Activated naive CD4-positive, alpha-beta T cell treated with anti-CD3 and anti-CD28 coated beads, Interleukin-2, amount 50 U/mL, for 16 hours (primary cell): Measurements from ENCODE around the gene FN3KRP.
A peak's percentile ranks its signal among the peaks of the same experiment; 100 is the strongest.
"Not testable (repeated sequence)": the region's sequence is repeated elsewhere in the genome, so short reads cannot be mapped to it uniquely, and the experiment has no call there.

ENCODE experiments used
- DNase-seq: peaks from one replicate; pipeline ENCODE4 v3.0.0-alpha.2; 2020

Gene FN3KRP

GRCh38 chr17:82745524-82745923 is 29.0 kb downstream of the FN3KRP start:
- no peak for DNase-seq

- DNase-seq = no peak
Measured at GRCh38 chr17:82748756-82749155, 32.2 kb downstream of the FN3KRP start.

- no peak for DNase-seq
Measured at GRCh38 chr17:82750241-82750908, 33.9 kb downstream of the FN3KRP start.

- no peak for DNase-seq
Measured at GRCh38 chr17:82751171-82751570, 34.7 kb downstream of the FN3KRP start.

GRCh38 chr17:82751571-82752370 is 35.3 kb downstream of the FN3KRP start, which contains the start of gene TBCD:
Gene TBCD (plus strand): TSS chr17:82752065. CDS start chr17:82752194, 129 bp downstream.
- DNase-seq = peak; percentile 88

GRCh38 chr17:82752371-82753200 is 36.1 kb downstream of the FN3KRP start:
- DNase-seq = no peak

GRCh38 chr17:82753201-82753464 is 36.6 kb downstream of the FN3KRP start:
- no peak for DNase-seq

- no peak for DNase-seq
Measured at GRCh38 chr17:82754297-82755208, 38.0 kb downstream of the FN3KRP start.

- no peak for DNase-seq
Measured at GRCh38 chr17:82756166-82756565, 39.7 kb downstream of the FN3KRP start.

GRCh38 chr17:82765371-82765770 is 48.9 kb downstream of the FN3KRP start:
- DNase-seq = no peak

- DNase-seq = peak; percentile 37
Measured at GRCh38 chr17:82767041-82767754, 50.7 kb downstream of the FN3KRP start.

GRCh38 chr17:82769041-82769440 is 52.5 kb downstream of the FN3KRP start:
- DNase-seq = no peak

- no peak for DNase-seq
Measured at GRCh38 chr17:82772026-82772425, 55.5 kb downstream of the FN3KRP start.

- not testable (repeated sequence) for DNase-seq
Measured at GRCh38 chr17:82774456-82774855, 58.0 kb downstream of the FN3KRP start.

GRCh38 chr17:82775001-82775823 is 58.7 kb downstream of the FN3KRP start:
- DNase-seq = peak; percentile 41

- no peak for DNase-seq
Measured at GRCh38 chr17:82776454-82776853, 59.9 kb downstream of the FN3KRP start.
